ENCODE data around the gene SORBS1. TPM values are rescaled to one million over a fixed set of nuclear protein-coding genes. Genes with fewer than 3 reads are reported as not detected.

Gene SORBS1
- total and polyA plus RNA-seq, 3 donors from 2014 or later = 34.4 to 46.6 (median 38.8) TPM

DNA sequence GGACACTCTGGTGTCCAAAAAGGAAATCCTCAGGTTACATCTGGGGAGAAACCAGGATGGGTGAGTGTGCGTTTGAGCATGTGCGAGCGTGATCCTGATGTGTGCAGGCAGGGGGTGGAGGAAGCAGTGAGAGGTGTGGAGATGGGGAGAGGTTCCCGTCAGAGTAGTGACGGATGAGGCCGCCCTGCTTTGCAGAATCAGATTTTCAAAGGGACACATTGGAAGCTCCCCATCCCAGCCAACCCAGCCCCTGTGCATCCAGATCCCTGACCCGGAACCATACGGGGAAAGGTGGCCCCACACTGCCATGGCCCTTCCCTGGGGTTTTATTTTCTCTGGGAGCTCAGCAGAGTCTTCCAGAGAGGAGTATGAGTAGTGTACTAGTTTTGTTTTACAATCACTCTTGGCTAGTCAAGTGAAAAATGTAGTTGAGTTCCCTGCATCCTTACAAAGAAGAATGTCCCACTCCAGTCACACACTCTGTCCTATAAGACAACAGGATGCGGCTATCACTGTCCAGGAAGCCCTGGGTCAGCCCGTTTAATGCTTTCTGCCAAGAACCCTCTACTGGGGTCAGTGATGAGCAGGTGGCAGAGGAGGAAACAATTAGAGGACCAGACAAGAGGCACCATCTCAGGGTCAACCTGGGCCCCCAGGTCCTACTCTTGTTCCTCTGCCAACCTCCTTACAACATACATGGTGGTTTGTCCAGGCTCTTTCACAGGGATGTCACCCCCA lies 223.6 kb downstream of the SORBS1 start:
- 83 to 84% methylated on average over 10 of the region's 10 CpGs for WGBS, 2 donors
- Histone ChIP-seq H3K9me3 (no peaks in the 10 kb centered on the region), H3K27ac (no peak overlapping the region), H3K4me3 (no peak overlapping the region), H3K36me3 (ENCODE audit: low read depth, missing control alignments) (no peaks in the 10 kb centered on the region), H3K4me1 (no peaks in the 10 kb centered on the region), H3K27me3 (no peaks in the 10 kb centered on the region)
- intact Hi-C loops (cut with DNase I; ENCODE audit: low total_unique reads) = no loop called here
- no peak for DNase-seq
- TF ChIP-seq POLR2A (IDR thresholded peaks at IDR 0.05) = no peak
- TF ChIP-seq, protein P1, sequence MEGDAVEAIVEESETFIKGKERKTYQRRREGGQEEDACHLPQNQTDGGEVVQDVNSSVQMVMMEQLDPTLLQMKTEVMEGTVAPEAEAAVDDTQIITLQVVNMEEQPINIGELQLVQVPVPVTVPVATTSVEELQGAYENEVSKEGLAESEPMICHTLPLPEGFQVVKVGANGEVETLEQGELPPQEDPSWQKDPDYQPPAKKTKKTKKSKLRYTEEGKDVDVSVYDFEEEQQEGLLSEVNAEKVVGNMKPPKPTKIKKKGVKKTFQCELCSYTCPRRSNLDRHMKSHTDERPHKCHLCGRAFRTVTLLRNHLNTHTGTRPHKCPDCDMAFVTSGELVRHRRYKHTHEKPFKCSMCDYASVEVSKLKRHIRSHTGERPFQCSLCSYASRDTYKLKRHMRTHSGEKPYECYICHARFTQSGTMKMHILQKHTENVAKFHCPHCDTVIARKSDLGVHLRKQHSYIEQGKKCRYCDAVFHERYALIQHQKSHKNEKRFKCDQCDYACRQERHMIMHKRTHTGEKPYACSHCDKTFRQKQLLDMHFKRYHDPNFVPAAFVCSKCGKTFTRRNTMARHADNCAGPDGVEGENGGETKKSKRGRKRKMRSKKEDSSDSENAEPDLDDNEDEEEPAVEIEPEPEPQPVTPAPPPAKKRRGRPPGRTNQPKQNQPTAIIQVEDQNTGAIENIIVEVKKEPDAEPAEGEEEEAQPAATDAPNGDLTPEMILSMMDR (IDR thresholded peaks at IDR 0.05) = no peak

DNA sequence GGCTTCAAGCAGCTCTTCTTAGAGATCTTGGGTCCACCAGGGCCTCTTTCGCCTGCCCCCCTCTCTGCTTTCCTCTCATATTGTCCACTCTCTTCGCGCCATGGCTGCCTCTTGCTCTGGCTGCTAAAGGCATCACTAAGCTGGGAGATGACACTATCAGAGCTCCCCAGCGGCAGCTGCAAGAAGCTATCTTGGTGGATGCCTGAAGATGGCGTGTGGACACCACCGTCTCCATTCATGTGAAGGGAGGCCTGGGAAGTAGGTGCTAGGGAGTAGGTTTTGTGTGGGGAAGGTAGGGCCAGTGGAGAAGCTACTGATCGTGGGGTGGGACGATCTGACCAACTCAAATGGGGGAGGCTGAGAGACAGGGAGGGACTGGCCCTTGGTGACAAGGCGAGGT lies 224.5 kb downstream of the SORBS1 start:
- H3K4me3 ChIP-seq = no peak overlapping the region
- H3K9me3 ChIP-seq = no peaks in the 10 kb centered on the region
- no peaks in the 10 kb centered on the region for H3K36me3 ChIP-seq (ENCODE audit: low read depth, missing control alignments)
- TF ChIP-seq POLR2A (IDR thresholded peaks at IDR 0.05) = no peak
- TF ChIP-seq, protein P1 (IDR thresholded peaks at IDR 0.05) = no peak
- no peaks in the 10 kb centered on the region for H3K27me3 ChIP-seq
- WGBS, 2 donors = 90 to 96% methylated on average over 9 of the region's 9 CpGs
- no peaks in the 10 kb centered on the region for H3K4me1 ChIP-seq
- intact Hi-C loops (cut with DNase I; ENCODE audit: low total_unique reads) = no loop called here
- H3K27ac ChIP-seq = no peak overlapping the region
- DNase-seq = no peak

DNA sequence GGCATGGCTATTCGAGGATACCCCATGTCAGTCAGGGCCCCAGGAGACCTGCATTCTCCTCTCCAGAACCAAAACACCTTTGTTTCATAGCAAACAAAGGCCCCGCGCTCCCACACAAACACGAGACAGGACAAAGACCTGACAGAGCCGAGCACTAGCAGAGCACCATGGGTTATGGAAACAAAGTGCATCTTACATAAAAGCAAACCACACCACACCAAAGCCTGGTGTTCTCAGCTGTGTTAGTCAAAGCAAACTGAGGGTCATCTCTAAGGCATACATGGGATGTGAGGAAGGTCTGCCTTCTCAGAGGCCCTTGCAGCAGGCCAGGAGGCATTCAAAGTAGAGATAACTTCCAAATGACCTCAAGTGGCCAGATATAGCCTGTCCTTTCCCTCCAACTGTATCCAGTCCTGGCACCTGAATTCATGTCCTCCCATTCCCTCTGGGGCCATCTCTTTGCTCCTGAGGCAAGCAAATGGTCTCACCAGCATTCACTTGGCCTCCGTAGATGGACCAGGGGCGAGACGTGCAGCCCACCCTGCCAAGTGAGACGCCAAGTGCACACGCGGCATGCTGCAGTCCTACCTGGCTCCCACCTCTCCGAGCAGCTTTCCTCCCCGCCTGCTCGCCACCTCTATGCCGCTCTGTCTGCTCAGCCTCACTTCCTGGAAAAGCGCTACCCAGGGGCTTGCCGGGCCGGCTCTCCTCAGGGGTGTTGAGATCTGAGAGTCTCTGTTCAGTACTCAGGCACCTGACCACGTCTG lies 225.1 kb downstream of the SORBS1 start:
- no peaks in the 10 kb centered on the region for H3K9me3 ChIP-seq
- intact Hi-C loops (cut with DNase I; ENCODE audit: low total_unique reads) = no loop called here
- TF ChIP-seq, protein P1 (IDR thresholded peaks at IDR 0.05) = no peak
- no peak for TF ChIP-seq POLR2A (IDR thresholded peaks at IDR 0.05)
- H3K4me3 ChIP-seq = no peak overlapping the region
- no peaks in the 10 kb centered on the region for H3K36me3 ChIP-seq (ENCODE audit: low read depth, missing control alignments)
- WGBS, 2 donors = 93 to 95% methylated on average over 18 to 19 of the region's 19 CpGs
- no peak overlapping the region for H3K27ac ChIP-seq
- no peak for DNase-seq
- H3K4me1 ChIP-seq = no peaks in the 10 kb centered on the region
- no peaks in the 10 kb centered on the region for H3K27me3 ChIP-seq

DNA sequence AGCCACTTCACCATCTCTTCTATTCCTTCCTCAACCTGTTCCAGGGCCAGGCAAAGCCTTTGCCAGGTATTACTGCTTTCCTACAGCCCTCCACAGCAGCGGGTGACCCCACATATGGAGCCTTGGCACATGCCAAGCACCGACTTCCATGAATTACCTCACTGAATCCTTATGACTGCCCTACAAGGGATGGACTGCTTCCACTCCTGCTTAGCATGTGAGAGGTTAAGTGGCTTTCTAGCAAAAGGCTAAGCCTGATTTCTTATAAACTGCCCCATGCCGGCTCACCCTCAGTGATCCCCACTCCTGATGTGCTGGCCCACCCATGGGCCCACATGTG lies 226.4 kb downstream of the SORBS1 start:
- H3K27me3 ChIP-seq = no peaks in the 10 kb centered on the region
- H3K36me3 ChIP-seq (ENCODE audit: low read depth, missing control alignments) = no peaks in the 10 kb centered on the region
- WGBS, 2 donors = 97 to 98% methylated on average over 3 of the region's 3 CpGs
- intact Hi-C loops (cut with DNase I; ENCODE audit: low total_unique reads) = no loop called here
- H3K4me1 ChIP-seq = no peaks in the 10 kb centered on the region
- H3K4me3 ChIP-seq = no peak overlapping the region
- no peak overlapping the region for H3K27ac ChIP-seq
- no peak for TF ChIP-seq POLR2A (IDR thresholded peaks at IDR 0.05)
- TF ChIP-seq, protein P1 (IDR thresholded peaks at IDR 0.05) = no peak
- DNase-seq = no peak
- H3K9me3 ChIP-seq = no peaks in the 10 kb centered on the region

All from testis (tissue), 3 donors.